GM12865 (cell line): Measurements from ENCODE around the gene RGMA.

ENCODE experiments used
- DNase-seq: peaks from one replicate; pipeline ENCODE4 v3.0.0; 2010; ENCODE audit warnings: low read depth
- H3K4me3 ChIP-seq: 2 replicates; pipeline ENCODE4 v1.5.1; 2011; ENCODE audit warnings: mild to moderate bottlenecking, low read depth, low read length, control low read depth
- CTCF ChIP-seq: IDR thresholded peaks from 2 replicates; pipeline ENCODE4 v1.5.1; 2011; ENCODE audit warnings: low read length, control low read depth, low read depth, inconsistent platforms; ENCODE audit not compliant: insufficient read depth; ENCODE audit errors: missing control alignments

Gene RGMA

DNA sequence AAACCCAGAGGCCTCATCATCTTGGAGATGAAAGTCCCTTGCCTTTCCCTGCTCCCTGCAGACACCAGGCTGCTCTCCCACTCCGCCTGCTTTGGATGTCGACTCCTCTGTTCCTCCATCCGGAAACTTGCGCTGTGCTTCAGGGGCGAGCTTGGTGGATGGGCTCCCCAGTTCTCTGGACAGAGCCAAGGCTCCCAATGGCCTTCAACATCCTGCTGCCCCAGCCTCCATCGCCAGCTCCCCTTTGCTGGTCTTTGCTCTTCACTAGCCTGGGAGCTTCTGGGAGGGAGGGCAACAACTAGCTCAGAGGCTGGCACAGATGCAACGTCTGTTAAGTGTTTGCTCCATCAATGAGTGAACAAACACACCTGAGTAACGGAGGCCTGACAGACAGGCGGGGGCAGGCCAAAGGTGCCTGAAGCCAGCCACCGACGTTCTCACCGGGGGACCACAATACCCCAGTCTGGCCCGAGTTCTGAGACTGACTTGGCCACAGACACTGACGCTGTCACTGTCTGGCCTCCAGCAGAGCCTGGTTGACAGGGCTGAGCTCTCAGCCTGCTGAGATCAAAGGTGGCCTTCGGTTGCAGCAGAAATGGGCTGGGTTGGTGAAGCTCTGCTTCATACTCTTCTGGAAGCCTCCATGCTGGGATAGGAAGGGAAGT lies 39.0 kb downstream of the RGMA start:
- no peak for TF ChIP-seq CTCF
- DNase-seq, result no peak

GRCh38 chr15:93049233-93049632 lies 39.8 kb downstream of the RGMA start:
- H3K4me3 ChIP-seq, result no peak overlapping the region
- TF ChIP-seq CTCF, result no peak
- DNase-seq, result no peak

More for the DNA sequence above, 39.0 kb downstream of the RGMA start:
- no peak overlapping the region for H3K4me3 ChIP-seq

DNA sequence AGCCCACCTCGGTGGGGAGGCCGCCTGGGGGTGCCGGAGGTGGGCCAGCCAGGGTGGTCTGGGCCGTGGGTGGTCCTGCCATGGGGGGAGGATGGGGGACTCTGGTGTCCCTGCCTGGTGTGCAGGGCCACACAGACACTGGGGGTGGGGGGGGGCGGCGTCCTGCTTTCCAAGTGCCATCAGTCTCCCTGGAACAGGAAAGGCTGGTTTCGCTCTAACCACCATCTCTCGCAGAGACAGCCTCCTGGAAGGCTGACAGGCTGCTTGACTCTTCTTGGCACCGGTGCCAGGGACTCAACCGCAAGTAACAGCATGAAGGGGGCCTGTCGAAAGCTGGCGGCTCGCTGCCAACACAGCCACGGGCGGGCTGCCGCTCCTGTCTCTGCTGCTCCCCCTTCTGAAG lies 40.3 kb downstream of the RGMA start:
- no peak for TF ChIP-seq CTCF
- no peak for DNase-seq
- no peak overlapping the region for H3K4me3 ChIP-seq

GRCh38 chr15:93048426-93048721 lies 40.6 kb downstream of the RGMA start:
- no peak overlapping the region for H3K4me3 ChIP-seq
- no peak for TF ChIP-seq CTCF
- DNase-seq, result no peak

DNA sequence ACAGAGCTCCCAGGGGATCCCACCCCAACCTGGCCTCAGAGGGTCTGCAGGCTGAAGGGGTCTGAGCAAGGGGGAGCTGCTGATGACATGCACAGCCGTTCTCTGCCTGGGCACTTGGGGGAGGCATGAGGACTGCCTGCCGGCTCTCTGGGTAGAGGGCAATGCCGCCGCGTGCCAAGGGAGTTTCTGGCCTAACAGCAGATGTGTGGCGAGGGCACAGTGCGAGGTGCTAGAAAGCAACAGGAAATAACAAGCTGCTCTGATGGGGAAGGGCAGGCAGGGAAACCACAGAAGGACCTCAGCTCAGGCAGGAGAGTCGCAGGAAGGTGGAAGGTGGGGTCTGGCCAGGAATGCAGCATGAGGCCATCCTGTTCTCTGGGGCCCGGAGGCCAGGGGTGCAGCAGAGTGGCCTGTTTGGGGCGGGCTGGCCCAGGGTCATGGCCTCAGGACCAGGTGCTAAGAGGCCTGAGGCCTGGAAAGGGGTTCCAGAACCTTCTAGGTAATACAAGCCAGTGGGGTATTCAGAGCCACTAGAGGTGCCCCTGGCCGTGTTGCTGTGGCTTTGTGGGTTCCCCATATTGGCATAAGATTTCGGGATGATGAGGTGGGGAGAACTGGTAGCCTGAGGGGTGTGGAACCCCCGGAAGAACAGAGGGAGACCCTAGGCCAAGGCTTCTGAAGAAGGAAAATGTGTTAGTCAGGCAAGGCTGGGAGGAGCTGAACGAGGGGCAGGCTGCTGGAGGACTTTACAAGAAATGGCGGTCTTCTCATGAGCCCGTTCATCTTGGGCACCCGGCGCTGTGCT lies 41.2 kb downstream of the RGMA start:
- DNase-seq, result no peak
- no peak for TF ChIP-seq CTCF

DNA sequence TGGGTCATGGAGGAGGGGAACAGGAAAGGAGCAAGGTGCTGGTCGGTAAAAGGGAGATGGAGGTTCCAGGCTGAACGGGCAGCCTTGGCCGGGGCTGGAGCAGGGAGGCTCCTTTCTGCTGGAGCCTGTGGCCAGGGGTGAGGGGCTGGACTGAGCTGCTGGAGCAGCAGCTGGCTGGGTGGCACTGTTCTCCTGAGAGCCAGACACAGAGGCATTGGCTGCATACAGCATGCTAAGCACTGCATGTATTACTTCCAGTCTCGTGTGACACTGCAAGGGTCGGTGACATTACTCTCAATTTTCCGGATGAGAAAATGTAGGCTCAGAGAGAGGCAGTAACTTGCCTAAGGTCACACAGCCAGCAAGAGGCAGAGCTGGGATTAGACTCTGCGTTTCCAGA lies 42.3 kb downstream of the RGMA start:
- DNase-seq, result no peak
- H3K4me3 ChIP-seq, result no peak overlapping the region
- no peak for TF ChIP-seq CTCF

More for the DNA sequence above, 41.2 kb downstream of the RGMA start:
- no peak overlapping the region for H3K4me3 ChIP-seq
